Measurements from ENCODE around the gene INF2.

Gene INF2

GRCh38 chr14:104706733-104707607, 17.6 kb downstream of the INF2 start:
- DNase-seq, result no peak

DNA sequence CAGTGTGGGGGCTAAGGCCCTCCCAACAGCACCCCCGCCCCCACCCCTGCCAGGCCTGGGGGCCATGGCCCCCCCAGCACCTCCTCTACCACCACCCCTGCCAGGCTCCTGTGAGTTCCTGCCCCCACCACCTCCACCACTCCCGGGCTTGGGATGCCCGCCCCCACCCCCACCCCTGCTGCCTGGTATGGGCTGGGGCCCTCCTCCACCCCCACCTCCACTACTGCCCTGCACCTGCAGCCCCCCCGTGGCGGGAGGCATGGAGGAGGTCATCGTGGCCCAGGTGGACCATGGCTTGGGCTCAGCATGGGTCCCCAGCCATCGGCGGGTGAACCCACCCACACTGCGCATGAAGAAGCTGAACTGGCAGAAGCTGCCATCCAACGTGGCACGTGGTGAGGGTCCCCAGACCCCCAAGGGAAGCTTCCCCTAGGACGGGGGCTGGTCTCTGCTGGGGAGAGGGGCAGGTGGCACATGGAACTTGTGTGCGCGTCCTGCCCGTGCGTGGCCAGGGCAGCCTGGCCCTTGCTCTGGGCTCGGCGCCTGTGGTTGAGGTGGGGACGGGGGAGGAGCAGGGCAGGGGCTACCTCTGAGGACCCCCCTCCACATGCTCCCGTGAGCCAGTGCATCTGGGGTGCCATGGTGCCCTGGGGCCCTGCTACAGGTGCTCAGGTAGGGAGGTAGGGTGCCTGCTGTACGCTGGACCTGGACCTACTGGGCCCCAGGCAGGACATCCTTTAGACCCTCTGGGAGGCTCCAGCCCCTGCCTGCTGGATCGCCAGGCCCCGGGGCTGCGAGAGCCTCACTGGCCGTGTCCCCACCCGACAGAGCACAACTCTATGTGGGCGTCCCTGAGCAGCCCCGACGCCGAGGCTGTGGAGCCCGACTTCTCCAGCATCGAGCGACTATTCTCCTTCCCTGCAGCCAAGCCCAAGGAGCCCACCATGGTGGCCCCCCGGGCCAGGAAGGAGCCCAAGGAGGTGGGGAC, 18.5 kb downstream of the INF2 start:
- no peak for DNase-seq

DNA sequence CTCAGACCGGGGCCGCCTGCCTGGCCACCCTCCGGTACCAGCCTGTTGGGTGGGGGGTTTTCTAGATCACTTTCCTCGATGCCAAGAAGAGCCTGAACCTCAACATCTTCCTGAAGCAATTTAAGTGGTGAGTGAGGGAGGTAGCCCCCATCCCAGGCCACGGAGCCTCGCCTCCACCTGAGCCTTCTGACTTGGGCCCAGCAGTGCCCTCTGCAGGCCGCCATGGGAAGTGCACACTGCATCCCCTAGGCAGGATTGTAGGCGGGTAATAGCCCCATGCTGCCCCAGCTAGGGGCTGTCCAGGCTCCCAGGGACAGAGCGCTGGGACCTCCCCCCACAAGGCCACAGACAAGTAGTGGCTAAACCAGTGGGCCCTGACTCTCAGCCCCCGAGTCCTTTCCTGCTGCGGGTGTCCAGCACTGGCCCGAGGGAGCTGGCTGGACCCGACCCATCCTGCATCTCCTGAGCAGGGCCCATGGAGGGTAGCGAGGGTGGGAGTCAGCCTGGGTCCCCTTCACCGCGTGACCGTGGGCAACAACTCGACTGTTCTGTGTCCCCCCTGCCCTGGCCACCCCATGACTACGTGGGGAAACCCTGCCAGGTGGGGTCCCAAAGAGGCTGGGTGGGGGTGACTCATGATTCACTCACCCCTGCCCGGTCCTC, 19.3 kb downstream of the INF2 start:
- peak; percentile 27 for DNase-seq

- no peak for DNase-seq
These were observed 20.1 kb downstream of the INF2 start for GRCh38 chr14:104709387-104710039.

DNA sequence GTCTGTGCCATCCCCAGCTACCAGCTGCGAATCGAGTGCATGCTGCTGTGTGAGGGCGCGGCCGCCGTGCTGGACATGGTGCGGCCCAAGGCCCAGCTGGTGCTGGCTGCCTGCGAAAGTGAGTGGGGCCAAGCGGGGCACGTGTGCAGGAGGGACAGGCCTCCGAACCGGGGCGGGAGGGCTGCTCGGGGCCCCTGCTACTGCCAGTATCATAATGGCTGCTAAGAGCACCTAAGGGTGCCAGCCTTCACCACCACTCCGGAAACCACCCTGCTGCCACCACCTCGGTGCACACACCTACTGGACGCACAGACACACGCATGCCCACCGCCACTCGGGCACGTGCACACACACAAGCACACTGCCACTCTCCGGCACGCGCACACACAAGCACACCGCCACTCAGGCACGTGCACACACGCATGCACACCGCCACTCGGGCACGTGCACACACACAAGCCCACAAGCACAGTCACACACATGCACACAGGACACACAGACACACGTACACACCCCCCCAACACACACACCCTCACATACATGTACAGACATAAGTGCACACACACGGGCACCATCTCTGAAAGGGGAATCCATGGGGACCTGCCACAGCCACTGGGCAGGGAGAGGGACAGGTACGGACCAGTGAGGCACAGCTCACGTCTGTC, 20.8 kb downstream of the INF2 start:
- DNase-seq, result no peak

DNA sequence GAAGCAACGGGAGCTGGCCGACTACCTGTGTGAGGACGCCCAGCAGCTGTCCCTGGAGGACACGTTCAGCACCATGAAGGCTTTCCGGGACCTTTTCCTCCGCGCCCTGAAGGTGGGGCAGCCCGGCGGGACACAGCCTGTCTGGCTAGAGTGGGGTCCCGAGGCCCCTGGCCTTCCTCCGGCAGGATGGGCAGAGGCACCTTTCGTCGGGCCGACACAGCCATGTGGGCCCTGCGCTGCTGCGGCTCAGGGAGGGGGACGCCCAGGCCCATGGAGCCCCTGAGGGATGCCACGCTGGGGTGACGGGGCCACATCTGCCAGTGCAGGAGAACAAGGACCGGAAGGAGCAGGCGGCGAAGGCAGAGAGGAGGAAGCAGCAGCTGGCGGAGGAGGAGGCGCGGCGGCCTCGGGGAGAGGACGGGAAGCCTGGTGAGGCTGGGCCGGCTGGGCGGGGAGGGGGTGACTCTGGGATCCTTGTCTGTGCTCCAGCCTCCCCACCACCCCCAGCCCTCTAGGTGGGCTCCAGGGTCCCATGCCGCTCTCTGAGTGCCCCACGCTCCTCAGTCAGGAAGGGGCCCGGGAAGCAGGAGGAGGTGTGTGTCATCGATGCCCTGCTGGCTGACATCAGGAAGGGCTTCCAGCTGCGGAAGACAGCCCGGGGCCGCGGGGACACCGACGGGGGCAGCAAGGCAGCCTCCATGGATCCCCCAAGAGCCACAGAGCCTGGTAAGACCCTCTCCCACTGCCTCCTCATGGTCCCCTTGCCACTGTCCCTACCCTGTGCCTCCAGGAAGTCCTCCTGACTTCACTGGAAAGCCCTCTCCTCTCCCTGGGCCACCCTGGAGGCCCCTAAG, 23.7 kb downstream of the INF2 start:
- no peak for DNase-seq

DNA sequence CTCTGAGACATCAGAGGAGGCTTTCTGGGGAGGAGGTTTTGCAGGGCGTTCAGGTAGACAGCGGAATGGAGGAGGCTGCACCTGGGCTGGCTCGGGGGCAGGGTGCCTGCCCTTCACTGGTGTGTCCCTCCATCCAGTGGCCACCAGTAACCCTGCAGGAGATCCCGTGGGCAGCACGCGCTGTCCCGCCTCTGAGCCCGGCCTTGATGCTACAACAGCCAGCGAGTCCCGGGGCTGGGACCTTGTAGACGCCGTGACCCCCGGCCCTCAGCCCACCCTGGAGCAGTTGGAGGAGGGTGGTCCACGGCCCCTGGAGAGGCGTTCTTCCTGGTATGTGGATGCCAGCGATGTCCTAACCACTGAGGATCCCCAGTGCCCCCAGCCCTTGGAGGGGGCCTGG, 24.6 kb downstream of the INF2 start:
- no peak for DNase-seq

DNA sequence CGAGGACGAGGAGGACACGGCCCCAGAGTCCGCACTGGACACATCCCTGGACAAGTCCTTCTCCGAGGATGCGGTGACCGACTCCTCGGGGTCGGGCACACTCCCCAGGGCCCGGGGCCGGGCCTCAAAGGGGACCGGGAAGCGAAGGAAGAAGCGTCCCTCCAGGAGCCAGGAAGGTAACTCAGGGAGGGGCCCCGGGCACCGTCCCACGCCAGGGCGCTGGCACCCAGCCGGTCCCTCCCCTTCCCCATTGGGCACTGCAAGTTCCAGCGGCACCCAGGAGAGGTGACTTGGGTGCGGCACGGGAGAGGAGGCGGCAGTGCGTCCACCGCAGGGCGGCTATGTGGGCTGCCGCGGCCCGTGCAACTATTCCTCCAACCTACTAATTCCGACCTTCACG, 25.3 kb downstream of the INF2 start:
- no peak for DNase-seq

DNA sequence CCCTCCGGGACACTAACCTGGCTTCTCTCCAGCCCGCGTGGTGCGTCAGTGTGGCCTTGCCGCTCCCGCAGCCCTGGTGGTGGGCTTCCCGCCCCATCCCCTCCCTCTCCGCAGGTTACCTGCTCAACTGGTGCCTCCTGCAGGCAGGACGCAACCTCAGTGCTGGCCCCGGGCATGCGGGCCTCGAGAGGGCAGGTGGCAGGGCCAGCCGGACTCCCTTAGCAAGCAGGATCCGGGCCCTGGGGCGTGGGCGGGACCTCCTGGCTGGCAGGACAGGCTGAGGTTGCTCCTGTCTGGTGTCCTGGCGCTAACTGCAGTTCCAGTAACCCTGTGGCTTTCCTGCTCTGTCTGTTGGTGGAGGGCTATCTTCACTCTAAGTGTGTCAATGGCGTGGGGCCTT, 26.0 kb downstream of the INF2 start:
- DNase-seq, result no peak

DNA sequence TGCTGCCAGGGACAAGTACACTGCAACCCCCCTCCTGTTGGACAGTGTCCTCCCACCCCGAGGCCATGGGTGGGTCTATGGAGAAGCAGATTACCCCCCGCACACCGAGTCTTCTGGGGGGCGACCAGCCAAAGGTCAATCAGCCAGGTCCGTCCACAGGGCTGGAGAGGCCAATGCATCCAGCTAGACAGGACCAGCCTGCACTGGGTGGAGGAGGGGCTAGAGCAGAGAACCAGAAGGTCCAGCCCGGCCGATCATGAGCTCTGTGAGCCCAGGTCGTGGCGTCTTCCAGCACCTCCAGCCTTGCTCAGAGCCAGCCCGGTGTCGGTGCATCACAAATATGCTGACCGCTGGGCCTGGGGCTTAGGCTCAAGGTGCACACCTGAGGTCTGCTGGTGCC, 26.5 kb downstream of the INF2 start:
- no peak for DNase-seq

DNA sequence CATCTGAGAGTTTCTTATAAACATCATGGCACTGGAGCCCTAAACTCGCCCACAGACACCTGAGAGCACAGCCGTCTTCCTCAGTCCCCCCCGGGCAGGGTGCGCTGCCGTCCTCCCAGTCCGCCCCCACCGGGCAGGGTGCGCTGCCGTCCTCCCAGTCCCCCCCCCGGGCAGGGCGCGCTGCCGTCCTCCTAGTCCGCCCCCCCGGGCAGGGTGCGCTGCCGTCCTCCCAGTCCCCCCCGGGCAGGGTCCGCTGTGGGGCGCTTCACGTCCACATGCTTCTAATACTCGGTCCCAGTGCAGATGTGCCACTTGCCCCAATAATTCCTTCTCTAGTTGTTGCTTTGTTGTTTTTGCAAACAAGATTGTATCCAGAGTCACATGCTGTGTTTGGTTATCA, 27.7 kb downstream of the INF2 start:
- DNase-seq, result no peak

DNA sequence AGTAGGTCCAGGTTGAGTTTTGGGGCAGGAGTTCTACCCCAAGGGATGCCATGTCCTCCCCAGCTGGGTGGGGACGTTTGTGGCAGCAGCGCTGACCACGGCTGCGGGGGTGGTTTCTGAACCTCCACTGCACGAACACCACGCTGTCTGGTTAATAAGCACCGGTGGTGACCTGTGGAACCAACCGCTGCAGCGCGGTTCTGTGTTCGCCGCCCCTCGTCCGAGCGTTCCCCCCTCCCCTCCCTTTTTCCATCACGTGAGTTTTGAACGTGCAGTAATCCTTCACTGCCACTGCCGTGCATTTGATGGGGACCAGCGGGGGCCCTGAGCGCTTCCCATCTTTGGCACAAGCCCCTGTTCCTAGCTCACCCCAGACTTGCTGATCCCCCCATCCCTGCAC, 28.2 kb downstream of the INF2 start:
- DNase-seq, result no peak

DNA sequence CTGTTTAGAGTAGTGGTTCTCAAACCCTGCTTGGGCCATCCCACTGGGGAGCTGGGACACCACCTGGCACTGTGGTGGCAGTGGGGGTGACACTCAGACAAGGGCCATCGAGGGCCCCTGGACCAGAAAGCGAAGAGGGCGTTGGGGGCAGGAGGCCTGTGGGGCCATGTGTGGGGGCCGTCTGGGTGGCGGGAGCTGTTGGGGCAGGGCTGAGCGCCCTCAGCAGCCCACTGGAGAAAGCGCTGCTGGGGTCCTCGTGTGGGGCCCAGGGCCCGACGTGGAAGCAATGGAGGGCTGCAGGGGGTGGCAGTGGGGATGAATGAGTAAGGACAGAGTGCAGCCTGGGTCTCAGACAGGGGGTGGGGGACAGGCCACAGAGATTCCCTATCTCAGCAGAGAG, 28.7 kb downstream of the INF2 start:
- DNase-seq, result no peak

DNA sequence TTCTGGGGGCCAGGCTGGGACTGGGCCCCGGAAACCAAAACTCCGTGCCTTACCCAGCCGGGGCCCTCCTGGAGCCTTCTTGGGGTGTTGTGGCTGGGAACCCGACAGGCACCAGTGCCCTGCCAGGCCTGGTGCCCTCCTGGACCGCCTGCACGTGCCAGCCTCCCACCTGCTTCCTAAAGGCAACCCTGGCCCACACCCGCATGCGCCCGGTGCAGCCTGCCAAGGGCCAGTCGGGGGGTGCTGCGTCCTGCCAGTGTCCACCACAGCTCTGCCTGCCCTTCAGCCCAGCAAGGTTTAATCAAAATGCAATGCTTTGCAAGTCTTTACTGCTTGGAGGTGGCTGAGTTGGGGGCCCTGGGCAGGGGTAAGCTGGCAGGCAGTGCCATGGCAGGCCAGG, 29.5 kb downstream of the INF2 start:
- no peak for DNase-seq

- DNase-seq, result no peak
These were observed 29.9 kb downstream of the INF2 start for GRCh38 chr14:104719343-104719742.

DNA sequence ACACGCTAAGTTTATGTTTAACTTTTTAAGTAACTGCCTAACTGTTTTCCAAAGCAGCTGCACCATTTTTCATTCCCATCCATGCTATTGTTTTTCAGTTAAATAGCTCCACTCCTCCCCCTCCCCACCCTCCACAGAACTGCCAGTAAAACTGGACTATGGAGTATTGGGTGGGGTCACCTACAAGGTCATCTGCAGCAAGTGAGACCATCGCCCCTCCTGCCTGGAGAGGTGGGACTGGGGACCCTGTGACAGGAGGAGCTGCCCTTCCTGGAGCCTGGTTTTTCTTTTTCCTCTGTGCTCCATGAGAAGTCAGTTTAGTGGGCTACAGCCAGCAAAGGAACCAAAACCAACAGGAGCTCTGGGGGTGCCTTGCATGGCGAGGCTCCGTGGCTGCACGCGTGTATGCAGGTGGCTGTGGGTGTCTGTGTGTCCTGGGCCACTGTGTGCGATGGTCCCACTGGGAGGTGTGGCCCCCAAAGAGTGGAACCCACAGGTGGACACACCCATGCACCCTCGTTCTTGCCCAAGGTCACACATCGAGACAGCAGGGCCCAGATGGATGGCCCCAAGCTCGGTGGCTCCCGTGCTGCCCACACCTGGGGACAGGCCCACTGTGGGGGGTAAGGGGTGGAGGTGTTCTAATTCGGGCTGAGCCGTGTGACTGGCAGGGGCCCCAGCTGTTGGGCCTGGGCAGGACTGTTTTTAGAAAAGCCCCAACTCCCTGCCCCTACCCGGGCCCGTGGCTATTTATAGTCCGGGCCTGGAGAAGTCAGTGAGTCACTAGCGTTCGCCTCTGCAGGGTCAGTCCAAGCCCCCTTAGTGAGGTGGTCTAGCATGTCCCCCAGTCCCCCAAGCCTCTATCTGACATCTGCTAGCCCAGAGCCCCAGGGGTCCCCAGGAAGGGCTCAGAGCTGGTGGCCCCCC, 32.4 kb downstream of the INF2 start:
- no peak for DNase-seq

DNA sequence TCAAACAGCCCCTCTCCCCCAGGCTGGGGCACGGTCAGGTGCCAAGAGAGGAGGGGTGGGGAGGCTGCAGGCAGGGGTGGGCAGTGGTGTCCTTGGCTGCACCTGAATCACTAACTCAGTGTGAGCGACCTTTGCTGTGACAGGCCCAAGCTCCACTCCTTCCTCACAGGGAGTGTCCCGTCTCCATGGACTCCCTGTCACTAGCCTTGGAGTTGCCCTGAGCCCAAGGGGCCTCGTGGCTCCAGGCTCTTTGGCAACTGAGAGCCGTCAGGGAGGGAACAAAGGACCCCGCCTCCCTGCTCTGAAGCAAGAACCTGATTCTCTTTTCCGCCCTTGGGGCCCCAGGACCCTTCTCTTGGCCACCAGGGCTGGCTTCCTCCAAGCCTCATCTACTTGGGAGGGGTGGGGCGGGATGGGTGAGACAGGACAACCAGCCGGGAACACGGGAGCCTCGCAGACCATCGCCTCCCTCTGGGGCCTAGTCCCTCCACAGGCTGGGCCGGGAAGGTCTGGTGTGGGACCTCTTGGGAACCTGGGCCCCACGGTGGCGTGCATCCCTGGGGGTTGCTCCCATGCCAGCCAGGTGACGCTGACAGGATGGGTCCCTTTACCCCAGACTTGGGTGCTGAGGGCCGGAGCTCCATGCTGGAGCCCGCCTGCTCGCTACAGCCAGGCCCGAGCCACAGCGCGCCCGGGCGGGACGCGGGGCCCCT, 33.7 kb downstream of the INF2 start:
- DNase-seq, result no peak

- DNase-seq, result peak; percentile 46
These were observed 34.4 kb downstream of the INF2 start, which contains the start of gene ADSS1 for GRCh38 chr14:104723651-104724406. Gene ADSS1, plus strand, starts transcription at chr14:104724229. Its CDS starts 42 bp downstream, at chr14:104724271.
